HG03066 (cell line): Measurements from ENCODE around the gene C22orf31.
"Not testable (repeated sequence)": the region's sequence is repeated elsewhere in the genome, so short reads cannot be mapped to it uniquely, and the experiment has no call there.

Experiments
- ATAC-seq: cut with Tn5 transposase; IDR thresholded peaks from one replicate; pipeline ENCODE4 v1.9.1; 2021; ENCODE audit warnings: low read depth; ENCODE audit not compliant: unreplicated experiment

The C22orf31 gene

DNA sequence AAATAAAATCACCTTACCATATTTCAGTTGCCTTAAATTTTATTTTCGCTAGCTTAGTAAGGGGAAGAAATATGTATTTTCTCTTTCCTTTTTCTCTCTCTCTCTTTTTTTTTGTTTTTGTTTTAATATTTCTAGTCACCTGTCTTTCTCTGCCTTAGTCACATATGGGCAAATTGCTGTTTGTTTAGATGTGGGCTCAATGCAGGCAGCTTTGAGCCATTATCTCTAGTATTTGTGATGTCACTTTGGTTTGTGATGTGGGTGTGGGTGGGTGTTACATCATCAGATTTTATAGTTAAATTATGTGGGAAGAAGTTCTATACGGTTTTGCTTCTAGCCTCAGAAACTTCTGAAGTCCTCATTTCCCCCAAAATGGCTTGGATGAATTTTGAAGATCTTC lies at the start of gene C22orf31:
Gene C22orf31, minus strand, starts transcription at position 59 of the 400 bp plus-strand sequence. Its CDS starts 39 bp downstream, at position 20.
- ATAC-seq: no peak

DNA sequence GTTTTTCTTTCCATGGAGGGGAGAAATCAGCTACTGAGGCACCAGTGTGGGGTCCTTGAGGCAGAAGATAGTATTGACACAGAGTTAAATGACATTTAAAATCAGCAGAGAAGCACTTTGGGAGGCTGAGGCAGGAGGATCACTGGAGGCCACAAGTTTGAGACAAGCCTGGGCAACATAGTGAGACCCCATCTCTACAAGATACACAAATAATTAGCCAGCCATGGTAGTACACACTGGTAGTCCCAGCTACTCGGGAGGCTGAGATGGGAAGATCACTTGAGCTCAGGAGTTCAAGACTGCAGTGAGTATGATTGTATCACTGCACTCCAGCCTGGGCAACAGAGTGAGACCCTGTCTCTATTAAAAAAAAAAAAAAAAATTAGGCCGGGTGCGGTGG lies 49.3 kb upstream of the C22orf31 start:
- no peak for ATAC-seq

DNA sequence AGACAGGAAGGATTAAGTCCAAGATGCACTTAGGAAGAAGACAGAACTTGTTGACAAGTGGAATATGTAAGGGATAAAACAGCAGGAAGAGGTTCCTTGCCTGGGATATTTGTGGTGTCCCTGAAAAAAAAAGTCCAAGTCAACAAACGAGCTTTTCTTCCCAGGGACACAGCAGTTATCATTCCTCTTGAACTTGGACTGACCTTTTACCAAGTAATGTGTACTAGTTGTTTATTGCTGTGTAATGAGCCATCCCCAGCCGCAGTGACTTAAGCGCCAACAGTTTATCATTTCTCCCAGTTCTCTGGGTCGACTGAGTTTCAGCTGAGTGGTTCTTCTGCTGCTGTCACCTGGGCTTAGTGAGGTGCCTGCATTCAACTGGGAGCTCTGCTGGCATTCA lies 48.2 kb upstream of the C22orf31 start:
- ATAC-seq: no peak

DNA sequence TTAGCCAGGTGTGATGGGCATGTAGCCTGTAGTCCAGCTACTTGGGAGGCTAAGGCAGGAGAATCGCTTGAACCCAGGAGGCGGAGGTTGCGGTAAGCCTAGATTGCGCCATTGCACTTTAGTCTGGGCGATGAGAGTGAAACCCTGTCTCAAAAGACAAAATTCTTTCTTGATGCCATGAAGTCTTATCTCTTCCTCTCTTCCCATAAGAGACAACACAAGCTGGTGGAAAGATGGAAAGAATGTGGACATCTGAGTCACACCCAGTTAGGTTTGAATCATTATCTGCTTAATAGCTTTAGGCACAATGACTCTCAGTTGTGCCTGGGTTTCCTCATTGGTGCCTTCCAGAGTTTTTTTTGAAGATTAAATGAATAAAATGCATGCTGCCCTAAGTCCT lies 46.5 kb upstream of the C22orf31 start:
- ATAC-seq: no peak

DNA sequence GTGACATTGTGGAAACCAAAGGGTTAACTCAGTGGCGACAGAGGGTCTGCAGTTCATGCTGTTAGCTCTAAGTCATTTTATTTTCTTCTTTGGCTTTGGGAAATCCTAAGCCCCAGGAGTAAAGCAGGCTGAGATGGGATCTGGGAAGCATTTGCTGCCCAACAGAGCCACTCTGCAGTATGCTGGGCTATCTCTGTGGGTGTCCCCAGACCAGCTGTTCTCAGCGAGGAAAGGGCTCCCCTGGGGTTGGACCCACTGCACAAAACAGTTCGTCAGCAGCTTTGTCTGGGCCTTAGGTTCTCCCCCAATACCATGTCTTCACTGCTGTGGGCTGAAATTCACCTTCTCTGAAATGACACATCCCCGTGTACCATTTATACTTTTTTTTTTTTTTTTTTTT lies 45.2 kb upstream of the C22orf31 start:
- ATAC-seq: no peak

DNA sequence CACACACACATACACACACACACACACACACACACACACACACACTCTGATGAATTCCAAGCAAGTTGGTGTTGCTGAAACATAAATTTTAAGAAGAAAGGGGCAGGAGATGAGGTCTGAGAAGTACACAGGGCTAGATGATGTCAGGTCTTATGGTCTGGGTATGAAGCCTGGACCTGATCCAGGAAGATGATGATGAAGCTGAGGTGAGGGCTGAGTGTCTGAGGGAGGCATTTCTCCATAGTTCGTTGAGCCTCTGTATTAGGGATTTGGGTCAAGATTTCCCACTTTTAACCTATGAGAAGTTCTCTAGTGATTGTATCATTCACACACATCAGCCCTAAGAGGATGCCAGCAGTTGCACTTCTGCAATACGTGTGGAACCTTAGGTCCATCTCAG lies 43.8 kb upstream of the C22orf31 start:
- ATAC-seq: no peak

DNA sequence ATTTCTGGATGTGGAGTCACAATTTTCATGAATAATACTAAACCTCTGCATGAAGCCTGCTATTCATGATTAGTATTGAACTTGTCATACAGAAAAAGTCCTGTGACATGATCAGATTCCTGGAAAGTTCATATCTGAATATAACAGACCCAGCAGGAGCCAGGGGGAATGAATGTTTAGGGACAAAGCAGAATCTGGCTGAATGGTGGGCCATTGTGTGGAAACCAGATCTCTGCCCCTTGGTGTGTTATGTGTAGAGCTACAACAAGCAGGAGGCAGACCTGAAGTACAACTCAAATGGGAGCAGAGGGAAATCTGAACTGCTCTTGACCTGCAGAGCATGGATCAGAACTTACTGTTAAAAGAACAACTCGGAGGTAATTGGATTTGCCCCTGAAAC lies 41.5 kb upstream of the C22orf31 start:
- no peak for ATAC-seq

DNA sequence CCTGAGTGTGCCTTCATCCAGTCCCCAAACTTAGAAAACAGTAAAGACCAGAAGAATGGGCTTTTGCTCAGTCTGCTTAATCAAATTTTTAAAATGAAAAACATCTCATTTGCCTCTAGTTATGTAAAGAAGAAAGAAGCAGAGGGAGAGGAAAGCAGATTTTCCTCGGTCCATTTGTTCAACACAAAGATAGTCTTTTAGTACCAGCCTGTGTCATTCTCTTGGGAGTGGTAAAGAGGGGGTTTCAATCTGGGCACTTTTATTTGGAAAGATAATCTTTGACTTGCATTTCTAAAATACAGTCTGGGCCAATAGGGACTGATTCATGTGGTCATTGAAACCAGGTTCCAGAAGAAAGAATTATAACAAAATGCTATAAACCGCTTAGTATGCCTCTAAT lies 40.7 kb upstream of the C22orf31 start:
- ATAC-seq: no peak

DNA sequence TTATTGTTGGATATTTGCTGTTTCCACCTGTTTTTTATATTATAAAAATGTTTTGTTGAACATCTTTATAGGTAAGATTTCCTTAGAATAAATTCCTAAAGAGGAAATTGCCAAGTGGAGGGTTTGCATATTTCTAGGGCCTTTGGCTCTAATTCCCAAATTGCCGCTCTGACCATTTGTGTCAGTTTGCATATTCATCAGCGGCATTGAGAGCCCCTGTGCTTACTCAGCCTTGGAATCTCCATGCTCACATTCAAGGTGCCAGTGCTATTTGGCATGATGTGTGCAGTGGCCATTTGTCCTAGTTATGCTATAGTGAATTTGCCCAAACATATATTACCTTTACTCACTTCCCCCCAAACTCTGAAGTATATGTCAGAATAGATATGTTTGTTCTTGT lies 36.7 kb upstream of the C22orf31 start:
- no peak for ATAC-seq

DNA sequence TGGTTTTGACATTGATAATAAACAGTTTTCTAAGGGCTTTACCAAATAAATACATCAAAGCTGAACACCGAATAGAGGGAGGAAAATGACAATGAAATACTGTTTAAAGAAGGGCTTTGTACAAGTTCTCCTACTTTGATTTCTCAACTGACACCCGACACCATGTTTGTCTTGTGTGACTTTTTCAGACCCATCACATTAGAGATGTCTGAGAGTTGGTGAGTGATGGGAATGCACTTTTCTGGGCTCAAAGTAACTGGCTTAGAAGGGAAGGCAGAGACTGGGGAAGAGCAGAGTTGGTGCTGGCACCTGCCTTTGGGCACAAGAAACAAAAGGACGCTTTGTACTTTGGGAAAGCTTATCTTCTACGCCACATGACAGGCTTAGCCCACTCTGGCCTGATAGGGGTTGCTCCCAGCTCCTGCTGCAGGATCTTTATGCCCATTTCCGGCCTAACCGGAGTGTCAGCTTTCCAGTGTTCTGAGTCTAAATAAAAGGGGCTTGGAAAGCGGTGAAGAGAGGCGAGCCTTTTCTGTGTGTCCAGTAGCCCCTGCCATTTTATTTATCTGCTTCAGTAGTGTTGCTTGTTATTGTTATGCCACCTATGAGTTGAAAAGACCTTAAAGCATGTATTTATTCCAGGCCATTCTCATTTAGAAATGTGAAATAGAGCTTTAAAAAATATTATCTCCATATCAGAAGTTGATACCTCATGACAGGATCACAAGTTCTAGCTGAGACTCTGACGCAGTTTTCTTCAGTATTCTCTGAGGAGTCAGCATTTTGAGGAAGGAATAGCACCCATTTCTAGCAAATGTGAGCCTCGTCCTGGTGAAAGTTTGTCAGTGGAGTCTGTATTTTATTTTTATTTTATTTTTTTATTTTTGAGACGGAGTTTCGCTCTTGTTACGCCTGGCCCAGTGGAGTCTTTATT lies 35.4 kb upstream of the C22orf31 start:
- ATAC-seq: no peak

DNA sequence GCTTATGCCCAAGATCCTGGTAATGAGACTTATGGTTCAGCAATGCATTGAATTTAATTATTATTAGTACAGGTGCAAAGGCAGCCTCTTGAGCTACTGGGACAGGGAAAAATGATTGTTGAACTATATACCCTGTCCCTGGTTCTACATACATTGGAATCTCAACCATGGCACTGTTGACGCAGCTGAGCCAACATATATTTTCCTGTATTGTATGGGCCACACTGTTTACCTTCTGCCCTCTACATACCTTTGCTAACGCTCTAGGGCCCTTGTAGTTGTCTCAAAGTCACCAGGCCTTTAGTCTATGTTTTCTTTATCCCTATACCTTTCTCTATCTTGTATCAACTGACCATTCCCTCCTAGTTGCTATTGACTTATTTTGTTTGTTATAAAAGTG lies 33.8 kb upstream of the C22orf31 start:
- no peak for ATAC-seq

DNA sequence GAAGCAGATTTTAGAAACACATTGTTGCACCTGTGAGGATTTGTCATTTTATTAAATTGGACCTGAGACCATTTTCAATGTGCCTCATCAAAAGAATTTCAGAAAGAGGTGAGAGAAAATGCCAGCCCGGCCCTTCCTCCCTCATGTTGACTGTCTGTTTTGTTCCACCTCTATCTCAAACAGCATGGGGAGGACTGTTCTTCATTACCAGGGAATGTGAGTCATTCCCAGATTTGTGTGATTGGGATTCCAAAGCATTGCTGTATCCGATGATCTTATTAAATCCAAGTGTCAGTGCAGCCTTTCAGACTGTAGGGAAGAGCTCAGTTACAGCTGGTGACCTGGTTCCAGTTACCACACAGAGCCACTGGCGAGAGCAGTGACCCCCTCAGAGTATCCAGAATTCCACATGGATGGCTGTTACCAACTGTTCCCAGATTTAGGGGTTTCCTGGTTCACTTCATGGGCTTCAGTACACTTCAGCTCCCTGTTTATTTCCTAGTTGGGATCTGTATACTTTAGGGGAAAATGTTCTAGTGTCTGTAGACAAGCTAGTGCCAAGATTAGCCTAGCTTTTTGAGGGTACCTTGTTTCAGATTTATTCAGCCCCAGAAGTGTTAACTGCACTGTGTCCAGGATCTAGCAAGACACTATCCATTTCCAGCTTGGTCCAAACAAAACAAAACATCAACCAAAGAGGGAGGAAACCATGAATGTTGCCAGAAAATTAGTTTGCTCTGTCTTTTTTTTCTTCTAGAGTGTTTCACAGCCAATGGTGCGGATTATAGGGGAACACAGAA lies 32.1 kb upstream of the C22orf31 start:
- ATAC-seq: no peak

DNA sequence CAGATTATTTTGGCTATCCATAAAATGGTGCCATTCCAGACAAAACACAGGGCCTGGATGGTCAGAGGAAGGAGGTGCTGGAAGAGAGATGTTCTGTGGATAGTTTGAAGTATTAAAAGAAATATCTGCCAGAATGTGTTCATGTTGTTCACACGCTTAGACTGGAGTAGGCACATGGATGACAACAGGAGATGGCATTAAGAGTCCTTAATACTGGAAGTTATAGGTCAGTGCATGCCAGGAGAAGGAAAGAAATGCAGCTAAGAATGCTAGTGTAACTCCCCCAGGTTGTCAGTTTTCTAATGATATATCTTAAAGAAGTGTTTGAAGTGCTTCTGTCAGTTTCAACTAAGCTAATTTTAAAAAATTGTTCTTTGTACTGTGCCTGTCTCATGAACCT lies 31.4 kb upstream of the C22orf31 start:
- ATAC-seq: no peak

DNA sequence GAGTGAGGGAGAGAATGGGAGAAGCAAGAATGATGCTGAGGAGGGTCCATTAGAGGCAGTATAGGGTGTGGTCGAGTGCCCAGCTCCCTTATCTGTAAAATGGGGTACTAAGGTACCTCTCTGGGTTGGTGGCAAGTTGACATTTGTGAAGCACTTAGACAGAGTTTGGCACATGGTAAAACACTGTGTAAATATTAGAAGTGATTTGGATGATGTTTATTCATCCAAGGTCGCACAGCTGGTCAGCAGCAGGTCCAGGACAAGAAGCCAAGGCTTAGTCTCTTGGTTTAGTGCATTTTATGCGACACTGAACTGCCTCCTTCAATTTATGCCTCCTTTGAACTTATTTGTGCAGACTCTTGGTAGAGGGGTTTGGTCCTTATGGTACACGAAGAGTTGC lies 30.6 kb upstream of the C22orf31 start:
- ATAC-seq: no peak

DNA sequence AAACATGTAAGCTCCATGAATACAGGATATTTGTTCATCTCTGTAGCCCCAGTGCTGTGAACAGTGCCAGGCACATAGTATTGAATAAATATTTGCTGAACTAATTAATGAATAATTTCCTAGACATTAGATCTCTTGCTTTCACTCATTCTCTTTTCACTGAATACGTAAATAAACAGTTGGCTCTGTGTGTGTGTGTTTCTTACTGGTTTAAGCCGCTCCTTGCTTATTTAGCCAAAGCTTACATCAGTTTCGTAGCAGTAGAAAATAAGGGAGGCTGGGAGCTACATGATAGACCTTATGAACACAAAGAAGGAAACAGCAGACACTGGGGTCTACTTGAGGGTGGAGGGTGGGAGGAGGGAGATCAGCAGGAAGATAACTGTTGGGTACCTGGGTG lies 28.4 kb upstream of the C22orf31 start:
- no peak for ATAC-seq

DNA sequence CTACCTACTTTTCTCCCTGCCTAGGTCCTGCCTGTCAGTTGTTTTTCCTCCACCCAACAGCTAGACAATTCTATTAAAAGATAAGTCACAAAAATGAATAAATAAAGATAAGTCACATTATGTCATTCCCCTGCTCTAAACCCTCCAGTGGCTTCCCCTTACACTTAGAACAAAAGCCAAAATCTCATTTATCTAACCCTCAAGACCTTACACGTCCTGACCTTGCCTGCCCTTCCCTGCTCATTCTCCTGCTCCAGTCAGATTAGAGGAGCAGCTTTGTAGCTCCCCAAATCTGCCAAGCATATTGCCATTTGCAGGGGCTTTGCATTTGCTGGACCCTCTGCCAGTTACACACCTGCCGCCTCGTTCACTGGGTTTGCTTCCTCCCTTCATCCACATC lies 27.9 kb upstream of the C22orf31 start:
- no peak for ATAC-seq

DNA sequence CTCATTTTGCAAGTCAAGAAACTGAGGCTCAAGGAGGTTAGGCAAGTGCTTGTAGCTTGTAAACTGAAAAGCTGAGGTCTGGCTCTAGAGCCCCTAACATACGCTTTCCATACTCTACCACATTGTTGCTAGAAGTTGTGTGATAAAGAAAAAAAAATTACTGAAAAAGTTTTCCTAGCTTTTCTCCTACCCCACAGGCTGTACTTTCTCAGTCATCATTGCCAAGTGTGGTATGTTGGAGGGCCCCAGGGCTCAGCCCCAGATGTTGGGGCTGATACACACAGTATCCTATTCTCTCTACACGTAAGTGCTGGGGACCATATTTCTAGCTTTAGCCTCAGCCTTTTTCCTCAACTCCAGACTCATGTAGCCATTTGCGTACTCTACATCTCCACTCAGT lies 27.2 kb upstream of the C22orf31 start:
- ATAC-seq: no peak

DNA sequence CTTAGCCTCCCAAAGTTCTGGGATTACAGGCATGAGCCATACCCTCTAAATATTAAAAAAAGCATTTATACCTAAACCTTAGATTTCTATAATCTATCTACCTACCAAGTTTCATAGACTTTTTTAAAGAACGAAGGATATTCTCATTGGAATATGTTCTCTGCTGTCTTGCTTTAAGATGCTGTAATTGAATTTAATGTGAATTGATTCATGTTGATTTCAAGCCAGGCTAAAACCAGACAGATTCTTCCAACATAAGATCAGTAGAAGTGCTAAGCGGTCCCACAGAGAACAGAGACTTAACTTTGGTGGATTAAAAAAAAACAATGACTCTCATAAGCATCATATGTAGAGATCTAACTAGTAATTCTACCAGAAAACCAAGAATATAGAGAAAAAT lies 25.4 kb upstream of the C22orf31 start:
- ATAC-seq: no peak

DNA sequence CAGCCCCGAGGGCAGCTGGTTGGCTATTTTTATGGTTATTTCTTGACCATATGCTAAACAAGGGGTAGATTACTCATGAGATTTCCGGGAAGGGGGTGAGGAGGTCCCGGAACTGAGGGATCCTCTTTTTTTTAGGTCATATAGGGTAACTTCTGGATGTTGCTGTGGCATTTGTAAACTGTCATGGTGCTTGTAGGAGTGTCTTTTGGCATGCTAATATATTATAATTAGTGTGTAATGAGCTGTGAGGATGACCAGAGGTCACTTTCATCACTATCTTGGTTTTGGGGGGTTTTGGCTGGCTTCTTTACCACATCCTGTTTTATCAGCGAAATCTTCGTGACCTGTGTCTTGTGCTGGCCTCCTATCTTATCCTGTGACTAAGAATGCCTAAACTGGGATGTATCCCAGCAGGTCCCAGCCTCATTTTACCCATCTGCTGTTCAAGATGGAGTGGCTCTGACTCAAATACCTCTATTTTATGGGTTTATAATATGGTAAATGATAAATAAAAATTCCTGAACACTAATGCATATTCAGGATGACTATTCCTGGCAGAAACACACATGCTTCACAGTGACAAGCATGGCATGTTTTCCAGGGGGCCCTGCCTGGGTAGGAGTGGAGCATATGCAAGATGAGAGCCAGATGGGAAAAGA lies 22.4 kb upstream of the C22orf31 start:
- no peak for ATAC-seq

DNA sequence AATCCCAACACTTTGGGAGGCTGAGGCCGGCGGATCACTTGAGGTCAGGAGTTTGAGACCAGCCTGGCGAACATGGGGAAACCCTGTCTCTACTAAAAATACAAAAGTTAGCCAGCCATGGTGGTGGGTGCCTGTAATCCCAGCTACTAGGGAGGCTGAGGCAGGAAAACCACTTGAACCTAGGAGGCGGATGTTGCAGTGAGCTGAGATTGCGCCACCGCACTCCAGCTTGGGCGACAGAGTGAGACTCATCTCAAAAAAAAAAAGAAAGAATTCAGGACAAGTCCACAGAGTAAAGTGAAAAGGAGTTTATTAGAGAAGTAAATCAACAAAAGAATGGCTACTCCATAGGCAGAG lies 21.9 kb upstream of the C22orf31 start:
- not testable (repeated sequence) for ATAC-seq

DNA sequence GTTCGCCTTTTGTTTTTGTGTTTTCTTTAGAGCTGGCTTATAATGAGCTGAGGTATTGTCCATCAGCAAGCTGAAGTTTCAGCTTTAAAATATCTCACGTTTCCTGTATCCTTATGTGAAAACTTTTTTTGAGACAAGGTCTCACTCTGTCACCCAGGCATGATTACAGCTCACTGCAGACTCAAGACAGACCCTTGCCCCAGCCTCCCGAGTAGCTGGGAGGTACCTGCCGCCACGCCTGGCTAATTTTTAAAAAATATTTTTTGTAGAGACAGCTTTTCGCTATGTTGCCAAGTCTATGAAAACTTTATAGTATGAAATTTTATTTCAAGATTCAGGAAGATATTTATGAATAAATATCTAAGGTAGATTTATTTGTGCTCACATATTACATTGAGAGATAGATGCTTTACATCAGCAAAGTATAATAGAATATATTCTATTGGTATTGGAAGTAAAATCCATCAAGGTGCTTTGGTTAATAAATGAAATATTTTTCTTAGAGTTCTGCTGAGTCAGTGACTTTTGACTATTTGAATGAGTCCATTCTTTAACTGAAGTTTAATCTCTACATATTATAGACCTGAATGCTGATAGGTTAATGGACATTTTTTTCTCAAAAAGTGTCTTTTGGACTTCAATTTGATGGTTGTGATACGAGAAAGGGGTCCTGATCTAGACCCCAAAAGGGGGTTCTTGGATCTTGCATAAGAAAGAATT lies 21.4 kb upstream of the C22orf31 start:
- ATAC-seq: no peak
